ENCODE results near the gene PLEKHF1.

Gene PLEKHF1

GRCh38 chr19:29635963-29636362 lies 29.3 kb upstream of the PLEKHF1 start:
- DNase-seq = no peak

DNA sequence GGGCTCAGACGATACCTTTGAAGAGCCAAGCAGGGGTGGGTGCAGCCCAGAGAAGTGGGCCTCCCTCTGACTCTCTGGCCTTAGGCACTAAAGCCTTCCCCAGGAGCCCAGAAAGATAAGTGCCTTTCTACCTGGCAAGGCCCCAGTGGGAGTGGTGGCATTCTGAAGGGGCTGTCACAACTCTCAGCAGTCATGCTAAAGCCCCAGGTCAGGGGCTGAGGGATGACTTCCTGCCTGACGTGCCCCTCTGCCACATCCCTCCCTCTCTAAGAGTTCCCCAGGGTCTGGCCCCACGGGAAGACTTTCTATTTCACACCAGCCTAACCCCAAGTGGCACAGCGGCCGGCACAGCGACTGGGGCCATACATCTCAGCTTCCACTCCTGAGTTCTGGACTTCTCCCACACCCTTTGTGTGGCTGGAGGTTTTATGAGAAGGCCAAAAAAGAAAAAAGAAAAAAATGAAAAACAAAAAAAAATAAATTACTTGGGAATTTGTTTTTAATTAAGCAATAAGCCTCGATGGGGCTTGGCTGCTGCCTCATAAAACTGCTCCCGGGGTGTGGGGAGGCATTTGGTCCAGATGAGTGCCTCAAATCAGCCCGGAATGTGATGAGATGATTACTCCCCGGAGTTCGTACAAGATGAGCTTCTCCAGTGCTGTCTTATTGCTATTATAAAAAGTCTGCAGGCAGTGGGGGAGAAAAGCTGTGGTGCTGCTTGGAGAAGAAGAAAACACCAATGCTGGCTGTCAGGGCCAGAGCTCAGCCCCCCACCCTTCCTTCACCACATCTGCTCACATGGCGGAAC lies 28.5 kb upstream of the PLEKHF1 start:
- DNase-seq = no peak

- no peak for DNase-seq
These were observed 26.2 kb upstream of the PLEKHF1 start for GRCh38 chr19:29639086-29639485.

GRCh38 chr19:29640231-29640630 lies 25.0 kb upstream of the PLEKHF1 start:
- DNase-seq = no peak

DNA sequence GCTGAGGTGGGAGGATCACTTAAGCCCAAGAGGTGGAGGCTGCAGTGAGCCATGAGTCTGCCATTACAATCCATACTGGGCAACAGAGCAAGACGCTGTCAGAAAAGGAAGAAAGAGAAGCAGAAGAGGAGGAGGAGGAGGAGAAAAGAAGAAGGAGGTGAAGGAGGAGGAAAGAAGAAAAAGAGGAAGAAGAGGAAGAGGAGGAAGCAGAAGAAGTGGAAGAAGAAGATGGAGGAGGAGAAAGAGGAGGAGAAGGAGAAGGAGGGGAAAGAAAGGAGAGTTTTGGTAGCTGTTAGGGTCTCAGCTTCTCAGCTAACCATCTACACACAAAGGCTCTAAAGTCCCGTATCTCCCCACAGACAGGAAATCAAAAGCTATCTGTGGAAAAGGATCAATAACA lies 23.7 kb upstream of the PLEKHF1 start:
- DNase-seq = no peak

GRCh38 chr19:29643361-29643935 lies 21.8 kb upstream of the PLEKHF1 start:
- no peak for DNase-seq

DNA sequence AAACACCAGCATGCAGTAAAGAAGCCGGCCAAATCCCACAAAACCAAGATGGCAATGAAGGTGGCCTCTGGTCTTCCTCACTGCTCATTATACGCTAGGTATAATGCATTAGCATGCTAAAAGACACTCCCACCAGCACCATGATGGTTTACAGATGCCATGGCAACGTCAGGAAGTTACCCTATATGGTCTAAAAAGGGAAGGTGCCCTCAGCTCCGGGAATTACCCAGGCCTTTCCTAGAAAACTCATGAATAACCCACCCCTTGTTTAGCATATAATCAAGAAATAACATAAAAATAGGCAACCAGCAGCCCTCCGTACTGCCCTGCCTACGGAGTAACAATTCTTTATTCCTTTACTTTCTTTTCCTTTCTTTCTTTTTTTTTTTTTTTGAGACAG lies 21.1 kb upstream of the PLEKHF1 start:
- no peak for DNase-seq

DNA sequence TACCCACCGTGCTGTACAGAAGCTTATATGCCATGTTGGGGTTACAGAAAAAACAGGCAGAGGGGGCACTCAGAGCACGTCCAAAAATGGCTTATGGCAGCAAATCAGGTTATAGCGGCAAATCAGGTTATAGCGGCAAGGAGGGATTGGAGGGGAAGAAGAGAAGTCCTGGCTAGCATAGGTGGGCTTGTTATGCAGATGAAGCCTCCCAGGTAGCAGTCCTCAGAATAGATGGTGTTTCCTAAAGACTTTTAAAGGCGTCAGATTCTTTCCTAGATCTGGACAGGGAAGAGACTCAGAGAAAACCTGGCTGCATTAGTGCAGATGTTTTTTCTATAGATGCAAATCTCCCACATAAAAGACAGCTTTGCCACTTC lies 19.8 kb upstream of the PLEKHF1 start:
- no peak for DNase-seq

- no peak for DNase-seq
These were observed 19.4 kb upstream of the PLEKHF1 start for GRCh38 chr19:29645911-29646310.

GRCh38 chr19:29650772-29651387 lies 14.4 kb upstream of the PLEKHF1 start:
- no peak for DNase-seq

DNA sequence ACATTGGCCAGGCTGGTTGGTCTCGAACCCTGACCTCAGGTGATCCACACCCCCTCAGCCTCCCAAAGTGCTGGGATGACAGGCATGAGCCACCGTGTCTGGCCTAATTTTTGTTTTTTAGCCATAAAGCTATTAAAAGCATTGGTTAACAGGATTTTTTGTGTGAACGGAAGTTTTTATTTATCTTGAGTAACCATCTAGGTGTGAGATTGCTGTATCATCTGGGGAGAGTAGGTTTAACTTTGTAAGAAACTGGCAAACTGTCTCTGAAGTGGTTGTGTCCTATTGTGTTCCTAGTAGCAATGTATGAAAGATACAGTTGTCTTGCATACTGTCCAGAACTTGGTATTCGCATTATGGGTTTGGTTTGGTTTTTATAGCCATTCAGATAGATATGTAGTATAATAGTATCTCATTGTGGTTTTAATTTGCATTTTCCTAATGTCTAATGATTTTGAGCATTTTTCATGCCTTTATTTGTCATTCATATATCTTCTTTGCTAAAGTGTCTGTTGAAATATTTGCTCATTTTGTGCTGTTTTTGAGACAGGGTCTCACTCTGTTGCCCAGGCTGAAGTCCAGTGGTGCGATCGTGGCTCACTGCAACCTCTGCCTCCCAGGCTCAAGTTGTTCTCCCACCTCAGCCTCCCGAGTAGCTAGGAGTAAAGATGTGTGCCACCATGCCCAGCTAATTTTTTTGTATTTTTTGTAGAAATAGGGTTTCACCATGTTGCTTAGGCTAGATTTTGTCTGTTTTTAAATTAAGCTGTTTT lies 13.5 kb upstream of the PLEKHF1 start:
- no peak for DNase-seq

DNA sequence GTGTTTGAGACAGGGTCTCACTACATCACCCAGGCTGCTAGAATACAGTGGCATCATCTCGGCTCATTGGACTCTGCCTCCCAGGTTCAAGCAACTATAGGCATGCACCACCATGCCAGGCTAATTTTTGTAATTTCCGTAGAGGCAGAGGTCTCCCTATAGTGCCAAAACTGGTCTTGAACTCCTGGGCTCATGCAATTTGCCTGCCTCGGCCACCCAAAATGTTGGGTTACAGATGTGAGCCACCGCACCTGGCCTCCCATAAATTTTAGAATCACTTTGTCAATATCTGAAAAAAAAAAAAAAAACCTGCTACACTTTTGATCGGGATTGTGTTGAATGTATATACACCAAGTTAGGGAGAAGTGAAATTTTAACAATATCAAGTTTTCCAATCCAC lies 11.9 kb upstream of the PLEKHF1 start:
- no peak for DNase-seq

DNA sequence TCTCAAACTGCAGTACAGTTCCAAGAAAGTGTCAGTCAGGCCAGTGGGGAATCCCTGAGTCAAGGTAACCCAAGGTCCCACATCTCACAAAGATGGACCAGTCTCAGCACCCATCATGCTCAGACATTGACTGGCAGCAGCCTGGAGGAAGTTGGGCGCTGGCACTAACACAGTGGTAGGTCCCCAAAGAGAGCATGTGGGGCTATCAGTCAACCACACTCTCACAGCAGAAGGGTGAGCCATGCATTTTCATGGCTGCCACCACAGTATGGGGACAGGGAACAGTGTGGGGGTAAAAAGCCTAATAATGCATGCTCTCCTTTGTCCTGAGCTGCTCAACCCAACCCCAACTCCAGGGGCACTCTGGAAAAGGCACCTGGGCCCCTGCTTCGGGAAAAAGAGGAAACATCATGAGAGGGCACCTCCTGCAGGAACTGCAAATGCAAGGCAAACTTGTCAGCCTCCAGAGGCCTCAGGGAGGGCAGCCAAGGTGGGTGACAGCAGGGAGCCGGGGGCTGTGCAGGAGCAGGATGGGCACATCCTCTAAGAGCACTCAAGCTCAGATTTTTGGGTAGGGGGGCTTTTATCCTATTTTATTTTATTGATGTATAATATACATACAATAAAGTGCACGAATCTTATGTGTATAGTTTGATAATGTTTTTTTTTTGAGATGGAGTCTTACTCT lies 9.5 kb upstream of the PLEKHF1 start:
- no peak for DNase-seq

DNA sequence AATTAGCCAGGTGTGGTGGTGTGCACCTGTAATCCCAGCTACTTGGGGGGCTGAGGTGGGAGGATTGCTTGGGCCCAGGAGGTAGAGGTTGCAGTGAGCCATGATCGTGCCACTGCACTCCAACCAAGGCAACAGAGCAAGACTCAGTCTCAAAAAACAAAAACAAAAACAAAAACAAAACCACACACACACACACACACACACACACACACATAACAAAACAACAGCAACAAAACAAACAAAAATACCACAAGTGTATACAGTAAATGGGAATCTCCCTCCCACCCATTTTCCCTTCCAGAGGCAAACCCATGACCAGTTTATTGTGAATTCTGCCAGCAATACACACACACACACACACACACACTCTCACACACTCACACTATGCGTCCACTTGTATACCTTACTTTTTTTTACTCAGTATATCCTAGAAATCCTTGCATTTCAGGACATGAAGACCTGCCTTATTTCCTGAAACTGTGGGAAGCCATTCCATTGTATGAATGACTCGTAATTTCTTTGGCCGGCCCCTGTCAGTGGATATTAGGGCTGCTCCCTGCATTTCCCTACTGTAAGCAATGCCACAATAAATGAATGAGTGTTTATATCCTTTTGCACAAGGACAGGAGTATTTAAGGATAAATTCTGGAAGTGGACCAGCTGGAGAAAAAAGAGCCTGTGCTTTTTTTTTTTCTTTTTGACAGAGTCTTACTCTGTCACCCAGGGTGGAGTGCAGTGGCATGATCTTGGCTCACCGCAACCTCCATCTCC lies 6.9 kb upstream of the PLEKHF1 start:
- DNase-seq = no peak

- DNase-seq = no peak
These were observed 4.4 kb upstream of the PLEKHF1 start for GRCh38 chr19:29660835-29661234.

GRCh38 chr19:29662278-29662603 lies 3.0 kb upstream of the PLEKHF1 start:
- DNase-seq = no peak

DNA sequence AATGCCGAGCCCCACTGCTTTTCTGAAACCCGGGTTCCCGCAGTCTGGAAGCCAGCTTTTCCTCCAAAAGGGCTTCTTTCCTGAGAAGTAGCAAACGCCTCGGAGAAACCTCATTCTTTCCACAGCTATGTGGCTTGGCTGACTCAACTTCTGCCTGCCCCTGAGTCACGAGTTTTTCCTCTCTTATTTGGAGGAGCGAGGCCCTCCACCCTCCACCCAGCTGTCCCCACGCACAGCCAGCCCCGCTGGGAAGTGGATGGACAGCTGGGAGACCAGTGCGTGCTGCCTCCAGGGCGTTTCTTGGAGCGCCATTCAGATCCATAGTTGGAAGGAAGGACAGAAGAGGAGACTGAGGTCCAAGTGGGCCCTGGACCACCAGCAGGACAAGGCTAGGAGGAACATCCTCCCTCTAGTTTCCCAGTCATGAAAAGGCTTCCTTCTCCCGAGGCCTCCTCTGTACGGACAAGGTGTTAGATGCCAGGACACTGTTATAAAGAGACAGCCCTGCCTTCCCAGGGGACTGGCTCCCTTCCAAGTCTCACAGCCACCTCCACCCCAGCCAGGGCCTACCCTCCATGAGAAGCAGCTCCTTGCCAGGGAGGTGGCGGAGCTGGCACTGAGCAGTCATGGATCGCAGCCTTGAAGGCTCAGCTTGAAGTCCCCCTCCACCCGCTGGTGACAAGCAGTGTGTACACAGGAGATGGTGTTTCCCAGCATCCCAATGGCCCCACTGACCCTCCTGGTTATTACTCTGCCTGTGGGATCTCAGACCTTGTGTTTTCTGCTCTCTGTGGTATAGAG lies 2.5 kb upstream of the PLEKHF1 start:
- DNase-seq = no peak

- no peak for DNase-seq
These were observed 1.2 kb upstream of the PLEKHF1 start for GRCh38 chr19:29663861-29664752.

GRCh38 chr19:29664753-29665214 lies 477 bp upstream of the PLEKHF1 start:
- DNase-seq = no peak
